ENCODE data around the gene DAZ1. TPM values are rescaled to one million over a fixed set of nuclear protein-coding genes. Genes with fewer than 3 reads are reported as not detected.

DAZ1 gene
- total and polyA plus RNA-seq, 2 of the 8 experiments (the other 6 are each of a cell fraction or from before 2014, with no cell fraction given) = not detected

Other genes with a start within 250 kb of the DAZ1 start
- gene BPY2, start 214.7 kb downstream of the DAZ1 start, total RNA-seq (2021; fragmentation: NEBNext Ultra II Directional; extraction: Animal tissue kit (Norgen Biotek cat#: 25700)) = not detected in 2 replicates
- gene BPY2, start 214.7 kb downstream of the DAZ1 start, polyA plus RNA-seq (2011; rRNA removed) = not detected in 2 replicates
- gene DAZ2, start 20.5 kb upstream of the DAZ1 start, total RNA-seq (2021; fragmentation: NEBNext Ultra II Directional; extraction: Animal tissue kit (Norgen Biotek cat#: 25700)) = not detected in 2 replicates
- gene DAZ2, start 20.5 kb upstream of the DAZ1 start, polyA plus RNA-seq (2011; rRNA removed) = not detected in 2 replicates

Measured in H1 (cell line).